Hepatocyte (in vitro differentiated cells): ENCODE data around the gene KIF13A. TPM values are rescaled to one million over a fixed set of nuclear protein-coding genes. Genes with fewer than 3 reads are reported as not detected.
"Not testable (repeated sequence)": the region's sequence is repeated elsewhere in the genome, so short reads cannot be mapped to it uniquely, and the experiment has no call there.

ENCODE experiments used
- DNase-seq: peaks from one replicate; pipeline ENCODE4 v3.0.0-alpha.2; 2016; ENCODE audit warnings: low spot score
- H2AFZ ChIP-seq: fragments of 200-600 bp; sonication (generic); 2 replicates; pipeline ENCODE4 v1.6.0; 2016; ENCODE audit warnings: antibody characterized with exemption, mild to moderate bottlenecking
- H3K27ac ChIP-seq: fragments of 200-600 bp; sonication (generic); 2 replicates; pipeline ENCODE4 v1.5.1; 2016; ENCODE audit warnings: mild to moderate bottlenecking
- H3K27me3 ChIP-seq: fragments of 200-600 bp; sonication (generic); 2 replicates; pipeline ENCODE4 v1.6.1; 2016
- H3K36me3 ChIP-seq: fragments of 200-600 bp; sonication (generic); replicated peaks from 2 replicates; pipeline ENCODE4 v1.5.1; 2016; ENCODE audit warnings: low read depth; ENCODE audit not compliant: insufficient read depth
- H3K4me1 ChIP-seq: fragments of 200-600 bp; sonication (generic); 2 replicates; pipeline ENCODE4 v1.5.1; 2016; ENCODE audit warnings: mild to moderate bottlenecking, moderate library complexity; ENCODE audit not compliant: insufficient read depth
- H3K4me2 ChIP-seq: fragments of 200-600 bp; sonication (generic); 2 replicates; pipeline ENCODE4 v1.6.0; 2016
- H3K4me3 ChIP-seq: fragments of 200-600 bp; sonication (generic); 2 replicates; pipeline ENCODE4 v1.5.1; 2016; ENCODE audit warnings: mild to moderate bottlenecking
- H3K79me2 ChIP-seq: fragments of 200-600 bp; sonication (generic); 2 replicates; pipeline ENCODE4 v1.6.0; 2017; ENCODE audit warnings: mild to moderate bottlenecking
- H3K9me2 ChIP-seq: fragments of 200-600 bp; sonication (generic); replicated peaks from 2 replicates; pipeline ENCODE4 v1.6.0; 2017; ENCODE audit warnings: mild to moderate bottlenecking; ENCODE audit not compliant: insufficient read depth
- H3K9me3 ChIP-seq: fragments of 200-600 bp; sonication (generic); 2 replicates; pipeline ENCODE4 v1.5.1; 2016; ENCODE audit warnings: low read depth, mild to moderate bottlenecking
- H4K20me1 ChIP-seq: fragments of 200-600 bp; sonication (generic); 2 replicates; pipeline ENCODE4 v1.6.0; 2016; ENCODE audit warnings: mild to moderate bottlenecking; ENCODE audit not compliant: insufficient read depth, poor library complexity, severe bottlenecking
- CTCF ChIP-seq: fragments of 200-600 bp; sonication (generic); IDR thresholded peaks from 2 replicates; pipeline ENCODE4 v1.5.1; 2016; ENCODE audit warnings: antibody characterized with exemption, mild to moderate bottlenecking; ENCODE audit not compliant: poor library complexity
- EZH2 ChIP-seq: fragments of 200-600 bp; sonication (generic); IDR thresholded peaks from 2 replicates; pipeline ENCODE4 v1.6.1; 2016; ENCODE audit warnings: antibody characterized with exemption, mild to moderate bottlenecking, borderline replicate concordance
- EZH2phosphoT487 ChIP-seq: fragments of 200-600 bp; sonication (generic); IDR thresholded peaks from one replicate; pipeline ENCODE4 v1.6.1; 2018; ENCODE audit warnings: antibody characterized with exemption, mild to moderate bottlenecking, low read depth, moderate library complexity; ENCODE audit not compliant: unreplicated experiment, severe bottlenecking
- WGBS: methylation state at CpG from one replicate; pipeline ENCODE4 v1.1.6; 2016; ENCODE audit warnings: low lambda C conversion rate; ENCODE audit errors: missing lambda C conversion rate; 5-methylcytosine and 5-hydroxymethylcytosine counted together
- polyA plus RNA-seq: library from polyadenylated mRNA; unstranded; fragments of >200 nt; fragmentation: Nextera tagmentation; extraction: Ambion mirVana; gene quantifications from 2 replicates; pipeline ENCODE4 v1.2.1, GENCODE V29; 2016
- total RNA-seq: library from RNA; depleted of rRNA; stranded (reverse); fragments of >200 nt; gene quantifications from 2 replicates; pipeline ENCODE4 v1.2.3, GENCODE V29; 2014

Gene KIF13A
- total and polyA plus RNA-seq, 2 experiments from 2014 or later, result 13.0 to 27.9 TPM

- H3K79me2 ChIP-seq, result no peaks in the 10 kb centered on the region
- H3K4me1 ChIP-seq, result peaks cover 18% of the 10 kb centered on the region
- no peaks in the 10 kb centered on the region for H3K36me3 ChIP-seq
- no peak overlapping the region for H3K4me3 ChIP-seq
- H3K27ac ChIP-seq, result no peak overlapping the region
- WGBS, result 93% methylated on average over 5 of the region's 5 CpGs
- no peak overlapping the region for H2AFZ ChIP-seq
- H3K27me3 ChIP-seq, result no peaks in the 10 kb centered on the region
- H4K20me1 ChIP-seq, result no peaks in the 10 kb centered on the region
- H3K4me2 ChIP-seq, result no peak overlapping the region
- no peak for DNase-seq
- no peaks in the 10 kb centered on the region for H3K9me2 ChIP-seq
- TF ChIP-seq CTCF (no peak), EZH2 (no peak), EZH2phosphoT487 (no peak)
- no peaks in the 10 kb centered on the region for H3K9me3 ChIP-seq
These were observed 137.2 kb downstream of the KIF13A start for GRCh38 chr6:17850281-17850680.

- no peak for DNase-seq
- no peak overlapping the region for H3K4me3 ChIP-seq
- H3K4me2 ChIP-seq, result no peak overlapping the region
- no peak overlapping the region for H3K27ac ChIP-seq
- no peaks in the 10 kb centered on the region for H3K9me2 ChIP-seq
- H3K79me2 ChIP-seq, result no peaks in the 10 kb centered on the region
- no peaks in the 10 kb centered on the region for H4K20me1 ChIP-seq
- 83% methylated on average over 4 of the region's 4 CpGs for WGBS
- TF ChIP-seq EZH2, result no peak
- TF ChIP-seq EZH2phosphoT487, result no peak
- no peak for TF ChIP-seq CTCF
- no peak overlapping the region for H2AFZ ChIP-seq
- H3K9me3 ChIP-seq, result no peaks in the 10 kb centered on the region
- H3K4me1 ChIP-seq, result peaks cover 16% of the 10 kb centered on the region
- H3K36me3 ChIP-seq, result no peaks in the 10 kb centered on the region
- H3K27me3 ChIP-seq, result no peaks in the 10 kb centered on the region
These were observed 140.2 kb downstream of the KIF13A start for GRCh38 chr6:17847203-17847760.

GRCh38 chr6:17846762-17847161 lies 140.7 kb downstream of the KIF13A start:
- Histone ChIP-seq H3K4me2 (no peak overlapping the region), H3K4me3 (no peak overlapping the region), H3K79me2 (no peaks in the 10 kb centered on the region), H3K4me1 (peaks cover 13% of the 10 kb centered on the region), H3K9me2 (no peaks in the 10 kb centered on the region), H3K36me3 (no peaks in the 10 kb centered on the region), H3K9me3 (no peaks in the 10 kb centered on the region), H2AFZ (no peak overlapping the region), H3K27ac (no peak overlapping the region), H3K27me3 (no peaks in the 10 kb centered on the region), H4K20me1 (no peaks in the 10 kb centered on the region)
- DNase-seq, result no peak
- WGBS, result 99% methylated on average over 4 of the region's 4 CpGs
- no peak for TF ChIP-seq EZH2phosphoT487
- no peak for TF ChIP-seq EZH2
- TF ChIP-seq CTCF, result no peak

- DNase-seq, result no peak
- no peaks in the 10 kb centered on the region for H3K9me3 ChIP-seq
- H3K27ac ChIP-seq, result no peak overlapping the region
These were observed 141.8 kb downstream of the KIF13A start for GRCh38 chr6:17845598-17845997.

GRCh38 chr6:17844967-17845366 lies 142.5 kb downstream of the KIF13A start:
- H2AFZ ChIP-seq, H3K4me1 ChIP-seq, H3K36me3 ChIP-seq, H3K4me3 ChIP-seq, H3K4me2 ChIP-seq, DNase-seq, H3K9me3 ChIP-seq, H3K9me2 ChIP-seq, H3K79me2 ChIP-seq, H3K27me3 ChIP-seq, H4K20me1 ChIP-seq, H3K27ac ChIP-seq: not testable (repeated sequence)
- WGBS, result 90% methylated on average over 7 of the region's 7 CpGs

More at GRCh38 chr6:17845598-17845997, 141.8 kb downstream of the KIF13A start:
- Histone ChIP-seq H3K4me2 (no peak overlapping the region), H3K9me2 (no peaks in the 10 kb centered on the region), H3K79me2 (no peaks in the 10 kb centered on the region), H3K4me3 (no peak overlapping the region), H3K36me3 (no peaks in the 10 kb centered on the region), H4K20me1 (no peaks in the 10 kb centered on the region), H3K4me1 (peaks cover 3% of the 10 kb centered on the region), H2AFZ (no peak overlapping the region), H3K27me3 (no peaks in the 10 kb centered on the region)
- WGBS, result 61% methylated on average over 4 of the region's 4 CpGs
- TF ChIP-seq EZH2phosphoT487 (no peak), EZH2 (no peak)
